Muscle layer of colon (tissue), 2 donors: ENCODE data around the gene LSR.

Experiments
- H3K27ac ChIP-seq: one replicate; pipeline ENCODE4 v1.7.0; 2013; ENCODE audit warnings: low read depth, mild to moderate bottlenecking, low read length, moderate library complexity
- H3K27me3 ChIP-seq, 2 donors: one replicate each; pipeline ENCODE4 v1.7.0; 2013; ENCODE audit warnings: low read length in 2 of 2, mild to moderate bottlenecking in 2 of 2; ENCODE audit not compliant: insufficient read depth in 2 of 2, control insufficient read depth in 1 of 2
- H3K36me3 ChIP-seq: one replicate; pipeline ENCODE4 v1.7.0; 2013; ENCODE audit warnings: mild to moderate bottlenecking, low read length; ENCODE audit not compliant: insufficient read depth
- H3K4me1 ChIP-seq: one replicate; pipeline ENCODE4 v1.7.0; 2013; ENCODE audit warnings: mild to moderate bottlenecking, low read length; ENCODE audit not compliant: insufficient read depth
- H3K4me3 ChIP-seq, 2 donors: one replicate each; pipeline ENCODE4 v1.7.0; 2013; ENCODE audit warnings: low read length in 2 of 2, low read depth in 1 of 2, mild to moderate bottlenecking in 1 of 2, moderate library complexity in 1 of 2
- H3K9ac ChIP-seq: one replicate; pipeline ENCODE4 v1.7.0; 2013; ENCODE audit warnings: low read length
- H3K9me3 ChIP-seq: one replicate; pipeline ENCODE4 v1.7.0; 2013; ENCODE audit warnings: mild to moderate bottlenecking, low read length
- donor health status: abdominal sarcoma.
- donor health status: Adenocarcinoma of cecum.

Gene LSR

GRCh38 chr19:35294859-35295791 lies 46.3 kb downstream of the LSR start:
- H3K27me3 ChIP-seq: peaks cover 13 to 34% of the 10 kb centered on the region in 2 donors
- no peaks in the 10 kb centered on the region for H3K36me3 ChIP-seq
- H3K9ac ChIP-seq: no peak overlapping the region
- H3K9me3 ChIP-seq: no peaks in the 10 kb centered on the region
- H3K4me3 ChIP-seq: no peak overlapping the region
- no peaks in the 10 kb centered on the region for H3K4me1 ChIP-seq
- H3K27ac ChIP-seq: no peak overlapping the region

- Histone ChIP-seq H3K27ac (no peak overlapping the region), H3K36me3 (no peaks in the 10 kb centered on the region), H3K4me1 (no peaks in the 10 kb centered on the region), H3K4me3 (no peak overlapping the region), H3K27me3 (peaks cover 13 to 42% of the 10 kb centered on the region in 2 donors), H3K9ac (no peak overlapping the region), H3K9me3 (no peaks in the 10 kb centered on the region)
Measured at GRCh38 chr19:35295792-35296462, 47.1 kb downstream of the LSR start.

- no peak overlapping the region for H3K27ac ChIP-seq
- peaks cover 14 to 38% of the 10 kb centered on the region in 2 donors for H3K27me3 ChIP-seq
- no peaks in the 10 kb centered on the region for H3K36me3 ChIP-seq
- no peaks in the 10 kb centered on the region for H3K9me3 ChIP-seq
- H3K4me3 ChIP-seq: no peak overlapping the region
- H3K9ac ChIP-seq: no peak overlapping the region
- no peaks in the 10 kb centered on the region for H3K4me1 ChIP-seq
Measured at GRCh38 chr19:35296644-35297514, 48.1 kb downstream of the LSR start.

GRCh38 chr19:35297515-35297848 lies 48.7 kb downstream of the LSR start:
- no peaks in the 10 kb centered on the region for H3K4me1 ChIP-seq
- H3K9ac ChIP-seq: no peak overlapping the region
- H3K9me3 ChIP-seq: no peaks in the 10 kb centered on the region
- H3K27ac ChIP-seq: no peak overlapping the region
- peaks cover 17 to 40% of the 10 kb centered on the region in 2 donors for H3K27me3 ChIP-seq
- no peak overlapping the region for H3K4me3 ChIP-seq
- H3K36me3 ChIP-seq: no peaks in the 10 kb centered on the region

GRCh38 chr19:35297922-35298321 lies 49.1 kb downstream of the LSR start:
- no peaks in the 10 kb centered on the region for H3K36me3 ChIP-seq
- H3K4me3 ChIP-seq: no peak overlapping the region
- H3K27me3 ChIP-seq: peaks cover 17 to 40% of the 10 kb centered on the region in 2 donors
- no peak overlapping the region for H3K9ac ChIP-seq
- no peaks in the 10 kb centered on the region for H3K9me3 ChIP-seq
- no peaks in the 10 kb centered on the region for H3K4me1 ChIP-seq
- no peak overlapping the region for H3K27ac ChIP-seq

- H3K4me1 ChIP-seq: no peaks in the 10 kb centered on the region
- H3K36me3 ChIP-seq: no peaks in the 10 kb centered on the region
- H3K27ac ChIP-seq: no peak overlapping the region
- H3K4me3 ChIP-seq: no peak overlapping the region
- H3K9me3 ChIP-seq: no peaks in the 10 kb centered on the region
- peaks cover 17 to 35% of the 10 kb centered on the region in 2 donors for H3K27me3 ChIP-seq
- no peak overlapping the region for H3K9ac ChIP-seq
Measured at GRCh38 chr19:35298561-35298972, 49.8 kb downstream of the LSR start.

- Histone ChIP-seq H3K4me3 (no peak overlapping the region), H3K9me3 (no peaks in the 10 kb centered on the region), H3K27me3 (peaks cover 17 to 27% of the 10 kb centered on the region in 2 donors), H3K27ac (no peak overlapping the region), H3K9ac (no peak overlapping the region), H3K4me1 (no peaks in the 10 kb centered on the region), H3K36me3 (no peaks in the 10 kb centered on the region)
Measured at GRCh38 chr19:35299523-35300338, 50.9 kb downstream of the LSR start.

GRCh38 chr19:35300339-35300649 lies 51.5 kb downstream of the LSR start:
- H3K36me3 ChIP-seq: no peaks in the 10 kb centered on the region
- no peaks in the 10 kb centered on the region for H3K9me3 ChIP-seq
- no peak overlapping the region for H3K27ac ChIP-seq
- no peaks in the 10 kb centered on the region for H3K4me1 ChIP-seq
- H3K9ac ChIP-seq: no peak overlapping the region
- peaks cover 17 to 32% of the 10 kb centered on the region in 2 donors for H3K27me3 ChIP-seq
- no peak overlapping the region for H3K4me3 ChIP-seq

GRCh38 chr19:35301961-35302360 lies 53.2 kb downstream of the LSR start:
- Histone ChIP-seq H3K4me3 (no peak overlapping the region), H3K27me3 (peaks cover 17 to 23% of the 10 kb centered on the region in 2 donors), H3K9me3 (no peaks in the 10 kb centered on the region), H3K4me1 (no peaks in the 10 kb centered on the region), H3K9ac (no peak overlapping the region), H3K36me3 (no peaks in the 10 kb centered on the region), H3K27ac (no peak overlapping the region)

- H3K9ac ChIP-seq: no peak overlapping the region
- H3K27me3 ChIP-seq: peaks cover 15 to 23% of the 10 kb centered on the region in 2 donors
Measured at GRCh38 chr19:35302446-35302845, 53.6 kb downstream of the LSR start.

More at GRCh38 chr19:35302446-35302845, 53.6 kb downstream of the LSR start:
- H3K4me1 ChIP-seq: no peaks in the 10 kb centered on the region
- no peak overlapping the region for H3K27ac ChIP-seq
- H3K9me3 ChIP-seq: no peaks in the 10 kb centered on the region
- no peaks in the 10 kb centered on the region for H3K36me3 ChIP-seq
- H3K4me3 ChIP-seq: no peak overlapping the region
